HL-60/S4 treated with retinoic acid at 250 ng/mL for 4 days and 3 days (cell line): ENCODE measurements around the gene RDX.
"Not testable (repeated sequence)": the region's sequence is repeated elsewhere in the genome, so short reads cannot be mapped to it uniquely, and the experiment has no call there.

Experiments
- in situ Hi-C: fragments of 300-500 bp; cut with MboI; formaldehyde crosslinking; loops from 2 replicates; pipeline ENCODE4 v1.7.0; 2022; ENCODE audit warnings: low sequenced_read_pairs

Gene RDX

DNA sequence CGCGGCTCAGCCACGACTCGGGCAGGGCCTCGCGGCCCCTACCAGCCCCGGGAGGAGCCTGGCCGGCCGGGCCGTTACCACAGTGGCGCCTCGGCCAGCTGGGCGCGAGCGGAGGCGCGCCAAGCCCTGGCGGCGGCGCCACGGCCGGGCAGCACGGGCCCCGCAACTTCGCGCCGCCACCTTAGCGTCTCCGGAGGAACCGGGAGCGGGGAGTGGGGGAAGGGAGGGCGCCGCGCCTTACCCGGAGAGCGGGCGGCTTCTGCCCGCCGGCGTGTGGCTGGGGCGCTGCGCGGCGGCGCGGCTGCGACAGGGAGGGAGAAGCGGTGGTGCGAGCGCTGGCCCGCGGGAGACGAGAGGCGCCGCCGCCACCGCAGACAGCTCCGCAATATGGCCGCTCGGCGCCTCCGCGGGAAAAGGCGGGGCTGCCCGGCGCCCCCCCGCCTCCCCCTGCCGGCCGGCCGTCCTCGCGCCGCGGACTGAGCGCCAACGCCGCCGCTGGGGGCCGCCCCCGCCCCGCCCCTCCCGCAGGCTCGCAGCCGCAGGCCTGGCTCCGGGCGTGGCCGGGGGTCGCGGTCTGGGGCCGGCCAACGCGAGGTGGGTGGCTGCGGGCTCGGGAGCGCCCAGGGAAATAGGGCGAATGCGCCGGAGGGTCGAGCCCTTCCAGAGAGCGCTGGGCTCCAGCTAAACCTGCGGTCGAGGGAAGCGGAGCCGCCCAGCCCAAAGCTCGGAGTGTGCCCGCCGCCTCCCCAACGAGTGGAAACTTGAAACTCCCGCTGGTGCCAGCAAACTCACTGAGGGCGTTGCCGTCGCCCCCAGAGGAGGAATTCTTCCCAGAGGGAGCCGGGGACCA is at the start of gene RDX:
RDX (minus strand) TSS at position 389 of the 850 bp plus-strand sequence. CDS start 16,922 bp downstream, outside the sequence.
- in situ Hi-C loops, result no loop called here

DNA sequence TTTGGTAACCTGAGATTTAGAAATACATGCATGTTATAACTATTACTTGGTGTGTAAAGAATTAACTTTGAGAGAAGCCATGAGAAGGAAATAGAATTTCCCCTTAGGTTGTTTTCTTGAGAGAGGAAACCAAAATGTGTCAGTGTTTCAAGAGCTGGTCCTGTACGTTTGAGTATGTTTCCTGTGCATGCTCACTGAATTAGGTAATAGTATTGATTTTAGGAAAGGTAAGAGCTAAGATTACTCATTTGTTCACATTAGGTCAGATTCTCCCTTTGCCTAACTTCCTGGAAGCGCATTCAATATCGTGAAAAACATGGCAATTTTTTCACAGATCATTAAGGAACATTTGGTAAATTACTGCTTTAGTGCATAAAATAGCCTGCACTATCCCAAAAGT is 49.3 kb upstream of the RDX start:
- in situ Hi-C loops, result no loop called here

DNA sequence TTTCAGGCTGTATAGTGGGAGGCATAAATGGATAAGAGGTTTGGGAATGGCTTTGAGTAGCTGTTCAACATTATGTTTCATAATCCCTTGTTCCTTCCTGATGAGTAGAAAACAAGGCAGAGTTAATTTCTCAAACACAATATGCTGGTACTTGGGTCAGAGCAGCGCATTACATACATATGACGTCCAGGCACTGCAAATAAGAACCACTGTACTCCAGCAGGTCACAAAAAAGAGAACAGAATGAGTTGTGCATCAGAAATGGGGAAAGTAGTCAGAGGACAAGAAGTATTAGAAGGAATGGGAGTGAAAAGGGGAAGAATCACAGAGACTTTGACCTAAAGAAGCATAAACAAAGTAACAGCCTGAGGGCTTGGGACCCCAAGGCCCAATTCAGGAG is 44.0 kb upstream of the RDX start:
- in situ Hi-C loops, result no loop called here

DNA sequence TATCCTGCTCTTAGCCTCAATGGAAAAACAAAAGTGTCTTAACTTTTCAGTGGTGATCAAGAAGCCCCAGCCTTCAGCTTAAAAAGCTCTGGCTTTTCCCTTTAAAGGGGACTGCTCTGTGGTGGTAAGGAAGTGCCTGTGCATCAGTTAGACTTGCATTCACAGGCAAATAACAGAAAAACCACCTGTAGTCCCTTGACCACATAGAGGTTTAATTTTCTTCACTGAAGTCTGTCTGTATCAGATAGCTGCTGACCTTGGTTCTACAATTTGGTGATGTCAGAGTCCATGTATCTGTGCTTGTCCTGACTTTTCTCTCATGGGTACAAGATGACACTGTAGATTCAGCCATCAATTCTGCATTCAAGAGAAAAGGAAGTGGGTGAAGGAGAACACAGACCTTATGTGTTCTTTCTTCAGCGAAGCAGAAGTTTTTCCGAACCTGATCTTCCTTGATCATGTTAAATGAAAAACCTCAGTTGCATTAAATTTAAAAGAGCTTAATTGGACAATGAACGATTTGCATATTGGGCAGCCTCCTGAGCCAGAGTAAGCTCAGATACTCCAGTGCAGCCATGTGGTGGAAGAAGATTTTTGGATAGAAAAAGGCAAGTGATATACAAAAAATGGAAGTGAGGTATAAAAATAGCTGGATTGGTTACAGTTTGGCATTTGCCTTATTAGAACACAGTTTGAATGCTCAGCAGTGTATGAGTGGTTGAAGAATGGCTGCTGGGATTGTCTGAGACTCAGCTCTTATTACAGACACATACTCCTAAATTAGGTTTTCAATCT is 43.2 kb upstream of the RDX start:
- in situ Hi-C loops, result no loop called here

DNA sequence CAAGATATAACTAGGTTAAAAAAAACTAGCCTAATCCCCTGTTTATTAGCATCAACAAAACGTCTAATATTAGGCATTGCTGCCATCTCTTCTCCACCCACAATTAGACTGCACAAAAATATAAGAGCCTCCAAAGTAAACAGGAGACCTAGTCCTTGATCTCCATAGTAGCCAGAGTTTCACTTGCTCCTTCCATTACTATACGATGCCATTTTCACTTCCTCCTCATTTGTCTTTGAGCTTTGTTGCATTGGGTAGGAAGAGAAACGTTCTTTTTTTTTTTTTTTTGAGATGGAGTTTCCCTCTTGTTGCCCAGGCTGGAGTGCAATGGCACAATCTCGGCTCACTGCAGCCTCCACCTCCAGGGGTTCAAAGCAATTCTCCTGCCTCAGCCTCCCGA is 42.3 kb upstream of the RDX start:
- in situ Hi-C loops, result no loop called here

DNA sequence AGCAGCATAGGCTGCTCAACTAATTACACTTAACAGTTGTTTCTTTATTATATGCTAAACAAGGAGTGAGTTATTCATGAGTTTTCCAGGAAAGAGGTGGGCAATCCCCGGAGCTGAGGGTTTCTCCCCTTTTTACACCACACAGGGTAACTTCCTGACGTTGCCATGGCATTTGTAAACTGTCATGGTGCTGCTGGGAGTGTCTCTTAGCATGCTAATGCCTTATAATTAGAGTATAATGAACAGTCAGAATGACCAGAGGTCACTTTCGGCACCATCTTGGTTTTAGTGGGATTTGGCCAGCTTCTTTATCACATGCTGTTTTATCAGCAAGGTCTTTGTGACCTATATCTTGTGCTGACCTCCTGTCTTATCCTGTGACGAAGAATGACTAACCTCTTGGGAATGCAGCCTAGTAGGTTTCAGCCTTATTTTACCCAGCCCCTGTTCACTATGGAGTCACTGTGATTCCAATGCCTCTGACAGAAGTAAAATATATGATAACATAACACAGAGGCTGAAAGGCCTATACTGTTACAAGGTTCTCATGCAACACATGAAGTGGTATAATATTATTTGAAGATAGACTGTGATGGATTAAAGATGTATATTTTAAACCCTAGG is 41.3 kb upstream of the RDX start:
- in situ Hi-C loops, result no loop called here

DNA sequence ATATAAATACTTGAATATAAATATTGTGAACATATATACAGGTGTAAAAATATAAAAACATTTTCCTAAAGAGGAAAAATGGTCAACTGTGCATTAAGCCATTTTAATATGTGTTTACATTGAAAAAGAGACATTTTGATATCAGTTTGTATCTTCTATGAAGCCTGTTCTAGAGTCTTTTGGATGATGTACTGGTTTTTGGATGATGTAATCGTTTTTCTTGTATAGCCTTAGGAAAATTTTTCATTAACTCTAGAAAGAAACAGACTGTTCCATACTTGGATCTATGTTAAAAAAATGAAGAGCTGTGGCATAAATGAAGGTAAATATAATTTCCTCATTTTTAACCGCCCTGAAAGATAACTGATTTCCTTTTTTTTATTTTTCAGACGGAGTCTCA is 39.6 kb upstream of the RDX start:
- in situ Hi-C loops, result no loop called here

DNA sequence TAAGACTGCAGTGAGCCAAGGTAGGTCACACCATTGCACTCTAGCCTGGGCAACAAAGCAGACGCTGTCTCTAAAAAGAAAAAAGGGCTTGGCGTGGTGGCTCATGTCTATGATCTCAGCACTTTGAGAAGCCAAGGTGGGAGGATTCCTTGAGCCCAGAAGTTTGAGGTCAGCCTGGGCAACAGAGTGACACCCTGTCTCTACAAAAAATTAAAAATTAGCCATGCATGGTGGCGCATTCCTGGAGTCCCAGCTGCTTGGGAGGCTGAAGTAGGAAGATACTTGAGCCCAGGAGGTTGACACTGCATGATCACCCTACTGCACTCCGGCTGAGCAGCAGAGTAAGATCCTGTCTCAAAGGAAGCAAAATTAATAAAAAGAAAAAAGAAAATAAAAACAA is 38.9 kb upstream of the RDX start:
- in situ Hi-C loops, result no loop called here

DNA sequence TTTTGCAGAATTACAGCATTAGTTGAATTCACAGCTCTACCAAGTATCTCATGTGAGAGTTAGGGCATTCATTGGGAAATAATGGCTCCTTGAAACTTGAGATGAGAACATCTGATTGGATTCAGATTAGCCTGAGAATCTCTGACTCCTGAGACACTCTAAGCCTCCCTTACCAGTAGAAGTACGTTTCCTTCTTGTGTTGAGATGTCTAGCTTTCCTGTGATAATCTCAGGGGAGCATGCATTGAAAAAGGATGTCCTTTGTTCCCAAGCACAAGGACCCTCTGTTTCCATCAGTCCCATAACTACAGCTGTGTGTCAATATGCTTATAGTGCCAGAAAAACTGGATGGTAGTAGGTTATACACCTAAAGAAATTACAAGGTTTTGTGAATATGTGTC is 35.2 kb upstream of the RDX start:
- in situ Hi-C loops, result no loop called here

DNA sequence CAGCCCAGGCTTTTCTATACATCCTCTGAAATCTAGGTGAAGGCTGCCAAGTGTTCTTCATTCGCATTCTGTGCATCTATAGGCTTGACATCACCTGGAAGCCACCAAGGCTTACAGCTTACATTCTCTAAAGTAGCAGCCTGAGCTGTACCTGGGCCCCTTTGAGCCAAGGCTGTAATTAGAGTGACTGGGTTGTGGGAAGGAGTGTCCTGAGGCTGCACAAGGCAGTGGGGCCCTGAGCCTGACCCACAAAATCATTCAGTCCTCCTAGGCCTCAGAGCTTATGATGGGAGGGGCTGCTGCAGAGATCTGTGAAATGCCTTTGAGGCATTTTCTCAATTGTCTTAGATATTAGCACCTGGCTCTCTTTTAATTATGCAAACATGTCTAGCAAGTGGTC is 33.0 kb upstream of the RDX start:
- in situ Hi-C loops, result no loop called here

DNA sequence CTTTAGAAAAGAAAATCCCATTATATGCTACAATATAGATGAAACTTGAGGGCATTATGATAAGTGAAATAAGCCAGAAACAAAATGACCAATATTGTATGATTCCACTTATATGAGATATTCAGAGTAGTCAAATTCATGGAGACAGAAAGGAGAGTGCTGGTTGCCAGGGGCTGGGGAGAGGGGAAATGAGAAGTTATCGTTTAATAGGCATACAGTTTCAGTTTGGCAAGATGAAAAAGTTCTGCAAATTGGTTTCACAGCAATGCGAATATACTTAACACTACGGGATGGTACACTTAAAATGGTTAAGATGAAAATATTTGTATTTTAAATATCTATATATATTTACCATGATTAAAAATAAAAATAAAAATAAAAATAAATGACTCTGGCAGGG is 31.1 kb upstream of the RDX start:
- in situ Hi-C loops, result no loop called here

DNA sequence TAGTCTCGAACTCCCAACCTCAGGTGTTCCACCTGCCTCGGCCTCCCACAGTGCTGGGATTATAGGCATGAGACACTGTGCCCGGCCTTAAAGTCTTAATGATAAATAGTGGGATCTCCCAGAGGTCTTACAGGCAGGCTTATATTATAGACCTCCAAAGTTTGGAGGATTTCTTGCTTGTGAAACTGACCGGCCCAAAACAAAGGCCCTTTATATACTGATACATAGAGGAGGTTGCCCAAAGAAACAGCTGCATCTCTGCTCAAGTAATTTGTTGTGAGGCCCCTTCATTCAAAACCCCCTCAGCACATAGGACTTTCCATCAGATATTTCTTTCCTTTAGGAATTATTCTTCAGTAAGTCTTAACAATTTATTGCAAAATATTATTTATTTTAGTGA is 27.4 kb upstream of the RDX start:
- in situ Hi-C loops, result no loop called here

DNA sequence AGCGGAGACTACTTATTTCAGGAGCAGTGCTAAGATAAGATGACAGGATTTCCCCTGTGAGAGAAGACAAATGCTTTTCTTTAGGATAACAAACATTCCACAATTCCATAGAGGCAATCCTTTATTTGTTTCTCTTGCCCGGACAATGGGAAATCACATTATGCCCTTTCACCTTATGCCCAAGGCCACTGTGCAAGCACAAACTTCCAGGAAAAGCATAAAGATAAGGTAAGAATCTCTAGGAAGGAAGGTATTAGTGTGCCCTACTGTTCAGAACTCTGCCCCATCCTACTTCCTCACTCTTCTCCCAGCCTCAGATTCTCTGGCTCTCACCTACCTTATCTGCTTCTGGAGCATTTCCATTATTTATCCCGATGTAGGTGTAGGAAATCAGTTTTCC is 23.1 kb upstream of the RDX start:
- in situ Hi-C loops, result no loop called here

DNA sequence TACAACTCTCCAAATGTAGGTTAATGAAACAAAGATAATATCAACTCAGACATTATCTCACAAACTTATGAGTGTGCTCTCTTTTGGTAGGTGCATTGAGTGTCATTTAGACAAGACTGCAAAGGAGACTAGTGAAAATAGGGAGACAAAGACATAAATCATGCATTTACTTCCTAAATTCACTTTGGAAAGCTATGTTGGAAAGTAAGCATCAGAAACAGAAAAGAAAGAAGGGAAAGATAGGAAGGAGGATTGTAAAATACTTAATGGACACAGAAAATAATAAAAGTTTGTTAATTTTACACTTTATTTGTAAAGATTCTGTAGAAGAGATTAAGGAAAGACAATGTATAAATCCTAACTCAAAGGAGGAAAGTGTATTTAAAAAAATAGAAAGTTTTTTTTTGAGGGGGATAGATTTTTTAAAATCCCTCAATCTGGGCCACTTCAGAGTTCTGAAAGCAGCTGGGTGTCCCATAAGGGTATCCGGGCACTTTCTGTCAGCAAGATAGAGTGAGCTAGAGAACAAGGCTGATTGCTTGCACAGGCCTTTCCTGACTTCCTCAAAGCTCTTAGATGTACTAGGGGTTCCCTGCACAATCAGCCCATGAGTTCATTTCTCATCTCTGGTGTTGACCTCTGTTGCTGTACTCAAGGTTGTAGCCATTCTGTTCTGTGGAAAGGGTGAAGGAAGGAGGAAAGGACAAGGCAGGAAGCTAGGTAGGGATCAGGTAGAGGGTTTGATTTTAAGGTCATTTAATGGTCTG is 22.4 kb upstream of the RDX start:
- in situ Hi-C loops, result no loop called here

DNA sequence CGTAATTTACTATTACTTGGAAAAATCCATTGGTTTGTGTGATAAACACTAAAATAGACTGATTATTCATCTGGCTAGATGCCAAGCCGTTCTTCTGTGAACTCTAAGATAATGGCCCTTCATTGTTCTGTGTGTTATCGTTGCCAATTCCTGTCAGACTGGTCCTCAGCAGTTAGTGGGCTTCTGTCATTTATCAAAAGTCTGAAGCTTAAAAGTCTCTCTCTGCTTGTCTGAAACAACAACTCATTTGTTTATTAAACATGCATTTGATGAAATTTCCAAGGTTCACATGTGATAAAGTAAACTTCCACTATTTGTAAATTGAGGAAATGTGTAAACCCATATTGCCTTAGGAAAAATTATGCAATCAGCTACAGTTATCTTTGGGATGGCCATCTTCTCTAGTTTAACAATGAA is 21.1 kb upstream of the RDX start:
- in situ Hi-C loops, result no loop called here

DNA sequence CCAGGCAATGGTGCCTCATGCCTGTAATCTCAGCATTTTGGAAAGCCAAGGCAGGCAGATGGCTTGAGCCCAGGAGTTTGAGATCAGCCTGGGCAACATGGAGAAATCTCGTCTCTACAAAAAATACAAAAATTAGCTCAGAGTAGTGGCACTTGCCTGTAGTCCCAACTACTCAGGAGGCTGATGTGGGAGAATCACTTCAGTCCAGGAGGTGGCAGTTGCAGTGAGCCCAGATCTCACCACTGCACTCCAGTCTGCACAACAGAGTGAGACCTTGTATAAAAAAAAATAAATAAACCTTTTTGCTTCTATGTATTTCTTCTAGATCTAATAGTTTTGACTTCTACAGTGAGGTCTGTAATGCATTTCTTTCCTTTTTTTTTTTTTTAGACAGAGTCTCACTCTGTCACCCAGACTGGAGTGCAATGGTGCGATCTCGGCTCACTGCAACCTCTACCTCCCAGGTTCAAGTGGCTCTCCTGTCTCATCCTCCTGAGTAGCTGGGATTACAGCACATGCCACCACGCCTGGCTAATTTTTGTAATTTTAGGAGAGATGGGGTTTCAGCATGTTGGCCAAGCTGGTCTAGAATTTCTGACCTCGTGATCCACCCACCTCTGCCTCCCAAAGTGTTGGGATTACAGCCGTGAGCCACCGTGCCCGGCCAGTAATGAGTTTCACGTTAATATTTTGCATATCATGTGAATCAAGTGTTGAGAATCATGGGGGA is 18.1 kb upstream of the RDX start:
- in situ Hi-C loops, result no loop called here

DNA sequence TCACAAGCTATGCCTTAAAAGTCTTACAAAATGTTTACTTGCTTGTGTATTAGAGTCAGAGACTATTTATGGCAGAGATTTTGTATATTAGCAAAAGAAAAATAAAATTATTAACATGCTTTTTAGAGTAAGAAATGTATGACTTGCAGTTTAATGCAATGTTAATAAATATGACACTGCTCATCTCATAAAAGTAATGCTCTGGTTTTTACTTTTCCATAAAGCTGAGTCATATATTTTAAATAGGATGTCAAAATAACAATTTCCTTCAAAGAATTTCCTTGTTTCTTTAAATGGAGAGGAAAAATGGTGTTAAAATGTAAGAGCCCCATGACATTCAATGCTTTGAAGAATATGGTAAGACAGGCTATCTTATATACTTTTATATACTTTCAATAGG is 16.3 kb upstream of the RDX start:
- in situ Hi-C loops, result no loop called here

DNA sequence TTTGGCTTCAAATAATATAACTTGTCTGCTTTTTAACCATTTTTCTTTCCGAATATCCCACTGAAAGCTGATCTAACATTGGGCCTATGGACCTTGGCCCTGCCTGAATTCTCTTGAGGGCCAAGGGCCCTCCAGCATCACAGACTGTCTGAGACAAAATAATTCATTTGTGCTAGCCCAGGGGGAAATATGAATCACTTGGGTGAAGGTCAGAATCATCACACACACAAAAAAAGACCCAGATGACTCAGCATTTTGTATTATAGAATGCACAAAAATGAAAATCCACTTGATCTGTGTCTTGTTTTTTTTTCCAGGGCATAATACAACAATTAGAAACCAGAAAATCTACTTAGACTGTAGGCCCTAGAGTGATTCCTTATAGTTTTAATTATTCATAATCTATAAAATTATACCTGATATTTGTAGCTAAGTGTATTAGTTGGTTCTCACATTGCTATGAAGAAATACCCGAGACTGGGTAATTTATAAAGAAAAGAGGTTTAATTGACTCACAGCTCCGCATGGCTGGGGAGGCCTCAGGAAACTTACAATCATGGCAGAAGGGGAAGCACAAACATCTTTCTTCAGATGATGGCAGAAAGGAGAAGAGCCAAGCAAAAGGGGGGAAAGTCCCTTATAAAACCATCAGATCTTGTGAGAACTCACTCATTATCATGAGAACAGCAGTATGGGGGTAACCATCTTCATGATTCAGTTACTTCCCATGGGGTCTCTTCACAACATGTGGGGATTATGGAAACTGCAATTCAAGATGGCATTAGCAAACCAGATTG is 15.6 kb upstream of the RDX start:
- in situ Hi-C loops, result no loop called here

DNA sequence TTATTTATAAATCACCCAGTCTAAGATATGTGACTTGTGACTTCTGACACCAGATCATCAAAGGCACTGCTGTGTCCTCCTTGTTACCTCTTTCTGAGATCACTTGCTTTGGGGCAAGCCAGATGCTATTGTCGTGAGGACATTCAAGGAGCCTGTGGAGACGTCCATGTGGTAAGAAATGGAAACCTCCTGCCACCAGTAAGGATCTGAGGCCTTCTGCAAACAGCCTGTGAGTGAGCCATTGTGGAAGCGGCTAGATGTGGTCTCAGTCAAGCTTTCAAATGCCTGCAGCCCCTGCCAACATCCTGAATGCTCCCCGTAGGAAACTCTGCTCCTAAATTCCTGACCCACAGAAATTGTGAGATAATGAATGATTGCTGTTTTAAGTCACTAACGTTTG is 11.7 kb upstream of the RDX start:
- in situ Hi-C loops, result no loop called here

DNA sequence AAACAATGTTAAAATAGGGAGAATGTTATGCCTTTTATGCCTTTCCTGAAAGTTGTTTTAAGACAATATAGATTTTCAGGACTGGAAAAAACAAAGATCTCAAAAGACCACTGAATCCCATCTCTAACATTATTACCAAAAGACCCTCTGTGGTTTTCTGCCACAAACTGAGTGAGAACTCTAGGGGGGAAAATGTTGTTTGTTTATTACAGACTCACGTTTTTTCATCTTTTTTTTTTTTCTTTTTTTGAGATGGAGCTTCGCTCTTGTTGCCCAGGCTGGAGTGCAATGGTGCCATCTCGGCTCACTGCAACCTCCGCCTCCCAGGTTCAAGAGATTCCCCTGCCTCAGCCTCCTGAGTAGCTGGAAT is 9.6 kb upstream of the RDX start:
- in situ Hi-C loops, result not testable (repeated sequence)
